Measurements from ENCODE around the gene CCNG2. TPM values are rescaled to one million over a fixed set of nuclear protein-coding genes. Genes with fewer than 3 reads are reported as not detected.
A peak's percentile ranks its signal among the peaks of the same experiment; 100 is the strongest.

The CCNG2 gene
- total RNA-seq, 4 donors from 2014 or later = 39.2 to 70.8 (median 63.5) TPM

GRCh38 chr4:77187322-77187721, 30.3 kb downstream of the CCNG2 start:
- H3K27ac ChIP-seq = no peak overlapping the region
- no peak for DNase-seq
- no peak overlapping the region for H3K4me3 ChIP-seq
- 69 to 72% methylated on average over 2 of the region's 2 CpGs for WGBS, 2 donors
- H3K27me3 ChIP-seq = no peaks in the 10 kb centered on the region
- H3K9me3 ChIP-seq = no peaks in the 10 kb centered on the region
- H3K36me3 ChIP-seq = no peaks in the 10 kb centered on the region
- TF ChIP-seq CTCF (IDR thresholded peaks at IDR 0.05) (no peak), POLR2A (IDR thresholded peaks at IDR 0.05) (no peak)
- H3K4me1 ChIP-seq = peaks cover 0 to 18% (median 0%) of the 10 kb centered on the region in 3 donors
- intact Hi-C loops (cut with DNase I) = no loop called here

- Histone ChIP-seq H3K4me3 (no peak overlapping the region), H3K36me3 (no peaks in the 10 kb centered on the region), H3K27ac (no peak overlapping the region), H3K27me3 (no peaks in the 10 kb centered on the region), H3K9me3 (no peaks in the 10 kb centered on the region), H3K4me1 (peaks cover 0 to 18% (median 0%) of the 10 kb centered on the region in 3 donors)
- 82 to 86% methylated on average over 9 of the region's 9 CpGs for WGBS, 2 donors
- intact Hi-C loops (cut with DNase I) = no loop called here
- no peak for DNase-seq
- TF ChIP-seq CTCF (IDR thresholded peaks at IDR 0.05) (no peak), POLR2A (IDR thresholded peaks at IDR 0.05) (no peak)
Measured at GRCh38 chr4:77188498-77189220, 31.7 kb downstream of the CCNG2 start.

DNA sequence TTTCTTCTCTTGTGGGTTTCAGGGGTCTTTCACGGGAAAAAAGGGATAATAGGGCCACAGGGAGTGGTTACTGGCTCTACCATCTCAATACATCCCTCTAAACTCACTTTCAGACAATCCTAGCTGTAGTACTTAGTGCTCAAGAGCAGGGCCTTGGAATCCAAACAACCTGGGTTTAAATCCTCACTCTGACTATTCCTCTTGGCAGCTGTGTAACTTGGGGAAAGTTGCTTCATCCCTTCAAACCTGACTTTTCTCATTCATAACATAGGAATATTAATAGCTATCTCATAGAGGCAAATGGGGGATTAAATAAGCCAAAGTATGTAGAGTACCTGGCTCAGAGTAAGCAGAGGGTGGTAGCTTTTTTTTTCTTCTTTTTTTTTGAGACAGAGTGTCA, 32.4 kb downstream of the CCNG2 start:
- H3K36me3 ChIP-seq = no peaks in the 10 kb centered on the region
- no peak overlapping the region for H3K4me3 ChIP-seq
- H3K27ac ChIP-seq = no peak overlapping the region
- no peaks in the 10 kb centered on the region for H3K9me3 ChIP-seq
- H3K27me3 ChIP-seq = no peaks in the 10 kb centered on the region
- 39 to 58% methylated on average over 1 of the region's 1 CpG for WGBS, 2 donors
- TF ChIP-seq POLR2A (IDR thresholded peaks at IDR 0.05) = no peak
- no peak for TF ChIP-seq CTCF (IDR thresholded peaks at IDR 0.05)
- intact Hi-C loops (cut with DNase I) = no loop called here
- peaks cover 0 to 18% (median 0%) of the 10 kb centered on the region in 3 donors for H3K4me1 ChIP-seq
- DNase-seq = no peak

DNA sequence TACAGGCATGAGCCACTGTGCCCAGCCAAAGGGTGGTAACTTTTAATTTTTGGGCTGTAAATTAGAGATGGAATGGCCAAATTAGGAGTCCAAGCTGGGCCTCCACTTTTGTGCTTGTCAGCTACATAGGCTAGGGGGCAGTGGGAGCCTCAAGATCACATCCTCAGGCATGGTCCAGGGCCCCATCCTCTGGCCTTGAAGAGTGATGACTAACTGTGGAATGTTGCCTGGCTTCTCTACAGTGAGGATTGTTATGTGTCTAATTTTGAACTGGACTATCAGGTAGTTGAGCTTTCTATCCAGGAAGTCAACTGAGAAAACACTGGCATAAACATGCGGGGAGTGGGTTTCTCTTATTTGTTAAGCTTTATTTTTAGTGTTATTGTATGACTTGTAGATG, 33.0 kb downstream of the CCNG2 start:
- WGBS, 2 donors = 60 to 64% methylated on average over 1 of the region's 1 CpG
- DNase-seq = no peak
- no peak overlapping the region for H3K4me3 ChIP-seq

More for the DNA sequence above, 33.0 kb downstream of the CCNG2 start:
- TF ChIP-seq CTCF (IDR thresholded peaks at IDR 0.05) = no peak
- no peak for TF ChIP-seq POLR2A (IDR thresholded peaks at IDR 0.05)
- Histone ChIP-seq H3K36me3 (no peaks in the 10 kb centered on the region), H3K27ac (peak overlapping the region in 2 of 4 donors; percentile 9 to 46), H3K4me1 (peaks cover 0 to 18% (median 0%) of the 10 kb centered on the region in 3 donors), H3K9me3 (no peaks in the 10 kb centered on the region), H3K27me3 (no peaks in the 10 kb centered on the region)
- intact Hi-C loops (cut with DNase I) = no loop called here

Measured in esophagus squamous epithelium (tissue), 5 donors.